NCI-H69 (cell line): ENCODE data around the gene GRK1.
"Not testable (repeated sequence)": the region's sequence is repeated elsewhere in the genome, so short reads cannot be mapped to it uniquely, and the experiment has no call there.

Experiments used
- DNase-seq: peaks from one replicate; lab custom pipeline; 2025; lab: John Stamatoyannopoulos, UW

The GRK1 gene

DNA sequence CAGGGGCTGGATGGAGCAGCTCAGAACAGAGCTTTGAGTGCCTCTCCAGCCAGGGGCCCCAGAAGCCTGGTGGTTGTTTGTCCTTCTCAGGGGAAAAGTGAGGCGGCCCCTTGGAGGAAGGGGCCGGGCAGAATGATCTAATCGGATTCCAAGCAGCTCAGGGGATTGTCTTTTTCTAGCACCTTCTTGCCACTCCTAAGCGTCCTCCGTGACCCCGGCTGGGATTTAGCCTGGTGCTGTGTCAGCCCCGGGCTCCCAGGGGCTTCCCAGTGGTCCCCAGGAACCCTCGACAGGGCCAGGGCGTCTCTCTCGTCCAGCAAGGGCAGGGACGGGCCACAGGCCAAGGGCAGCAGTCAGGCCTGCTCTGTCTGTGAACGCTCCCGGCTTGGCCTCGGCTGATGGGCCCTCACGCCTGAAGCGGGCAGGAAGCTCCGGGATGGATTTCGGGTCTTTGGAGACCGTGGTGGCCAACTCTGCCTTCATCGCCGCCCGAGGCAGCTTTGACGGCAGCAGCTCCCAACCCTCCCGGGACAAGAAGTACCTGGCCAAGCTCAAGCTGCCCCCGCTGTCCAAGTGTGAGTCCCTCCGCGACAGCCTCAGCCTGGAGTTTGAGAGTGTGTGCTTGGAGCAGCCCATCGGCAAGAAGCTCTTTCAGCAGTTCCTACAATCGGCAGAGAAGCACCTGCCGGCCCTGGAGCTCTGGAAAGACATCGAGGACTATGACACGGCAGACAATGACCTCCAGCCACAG lies at the start of gene GRK1:
Gene GRK1 (plus strand): TSS at position 269 of the 751 bp plus-strand sequence. CDS start 168 bp downstream, at position 437.
- no peak for DNase-seq

DNA sequence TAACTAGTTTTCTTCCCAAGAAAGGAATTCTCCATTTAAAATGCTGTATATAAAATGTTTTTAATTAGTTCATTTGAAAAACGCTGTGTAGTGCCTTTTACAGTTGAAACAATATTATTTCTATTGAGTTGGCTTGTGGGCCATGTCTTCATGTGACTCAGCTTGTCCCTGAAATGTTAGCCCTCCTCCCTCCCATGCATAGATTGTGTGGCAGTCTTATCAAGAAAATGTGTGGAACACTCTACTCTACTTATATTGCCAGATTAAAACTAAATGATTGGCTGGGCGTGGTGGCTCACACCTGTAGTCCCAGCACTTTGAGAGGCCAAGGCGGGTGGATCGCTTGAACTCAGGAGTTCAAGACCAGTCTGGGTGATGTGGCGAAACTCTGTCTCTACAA lies 49.1 kb upstream of the GRK1 start:
- DNase-seq = no peak

DNA sequence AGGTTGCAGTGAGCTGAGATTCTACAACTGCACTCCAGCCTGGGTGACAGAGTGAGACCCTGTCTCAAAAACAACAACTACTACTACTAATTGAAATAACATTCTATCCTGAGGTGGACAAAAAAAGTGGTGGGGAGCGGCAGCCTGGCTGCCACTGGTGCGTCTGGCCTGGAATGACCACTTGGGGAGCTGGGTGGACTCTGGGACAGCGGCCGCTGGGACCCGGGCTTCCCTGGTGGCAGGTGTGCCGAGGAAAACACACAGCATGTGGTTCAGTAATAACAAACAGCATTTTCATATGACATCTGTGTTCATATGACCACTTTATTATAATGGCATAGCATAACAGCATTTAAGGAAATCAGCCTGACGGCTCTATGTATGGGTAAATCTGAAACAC lies 48.6 kb upstream of the GRK1 start:
- peak; percentile 51 for DNase-seq

DNA sequence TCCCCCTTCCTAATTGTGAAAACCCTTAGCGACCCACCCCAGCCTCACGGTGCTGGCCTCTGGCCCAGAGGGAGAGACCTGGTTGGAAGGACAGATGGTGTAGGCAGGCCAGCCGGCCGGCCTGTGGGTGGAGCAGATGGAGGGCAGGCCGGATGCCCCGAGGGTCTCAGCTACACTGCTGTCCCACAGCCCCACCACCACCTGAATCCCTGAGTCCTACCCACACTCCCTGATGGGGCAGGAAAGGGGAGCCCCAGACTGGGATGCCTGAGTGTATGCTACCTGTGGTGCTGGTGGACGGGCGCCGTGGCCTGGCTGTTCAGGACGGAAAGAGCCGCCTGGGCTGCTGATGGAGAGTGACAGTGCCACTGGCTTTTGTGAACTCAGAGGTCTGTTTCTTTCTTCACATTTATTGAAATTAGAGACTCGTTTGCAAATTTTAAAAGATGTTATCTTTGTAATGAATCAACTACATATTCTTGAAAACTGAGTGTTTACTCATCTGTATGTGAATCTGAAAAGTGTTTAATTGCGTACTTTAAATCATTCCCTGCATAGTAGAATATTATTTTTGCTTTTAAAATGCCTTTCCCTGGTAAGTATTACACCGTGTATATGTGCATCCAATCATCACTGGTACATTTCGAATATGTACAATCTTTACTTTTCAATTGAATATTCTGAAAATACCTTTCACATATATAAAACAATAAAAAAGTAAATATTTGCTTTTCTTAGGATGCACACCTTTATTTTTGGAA lies 46.8 kb upstream of the GRK1 start:
- peak; percentile 55 for DNase-seq

DNA sequence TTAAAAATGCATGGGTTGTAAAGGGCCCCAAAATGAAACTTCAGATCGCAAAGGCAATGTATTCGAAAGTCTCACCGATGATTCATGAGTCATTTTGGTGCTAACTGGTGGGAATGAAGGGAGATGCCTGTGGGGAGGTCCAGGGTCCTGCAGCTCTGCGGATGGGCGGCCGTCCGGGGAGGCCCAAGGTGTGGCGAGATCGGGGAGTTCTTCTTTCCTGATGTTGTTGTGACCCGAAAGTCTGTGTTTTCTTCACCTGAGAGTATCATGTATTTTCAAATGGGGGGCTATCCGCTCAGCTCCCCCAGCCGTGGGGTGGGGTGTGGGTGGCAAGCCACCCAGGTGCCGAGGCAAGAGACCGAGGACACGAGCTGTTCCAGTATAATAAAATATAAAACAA lies 46.0 kb upstream of the GRK1 start:
- DNase-seq = no peak

DNA sequence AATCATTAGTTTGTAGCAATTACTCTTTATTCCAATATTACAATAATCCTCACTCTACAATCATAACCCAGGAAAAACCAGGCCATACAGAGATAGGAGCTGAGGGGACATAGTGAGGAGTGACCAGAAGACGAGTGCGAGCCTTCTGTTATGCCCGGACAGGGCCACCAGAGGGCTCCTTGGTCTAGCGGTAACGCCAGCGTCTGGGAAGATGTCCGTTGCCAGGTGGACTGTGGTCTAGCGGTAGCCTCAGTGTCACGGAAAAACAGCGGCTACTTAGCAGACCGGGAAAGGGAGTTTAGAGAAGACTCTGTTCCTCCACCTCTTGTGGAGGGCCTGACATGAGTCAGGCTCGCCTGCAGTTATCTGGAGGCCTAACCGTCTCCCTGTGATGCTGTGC lies 45.5 kb upstream of the GRK1 start:
- peak; percentile 32 for DNase-seq

DNA sequence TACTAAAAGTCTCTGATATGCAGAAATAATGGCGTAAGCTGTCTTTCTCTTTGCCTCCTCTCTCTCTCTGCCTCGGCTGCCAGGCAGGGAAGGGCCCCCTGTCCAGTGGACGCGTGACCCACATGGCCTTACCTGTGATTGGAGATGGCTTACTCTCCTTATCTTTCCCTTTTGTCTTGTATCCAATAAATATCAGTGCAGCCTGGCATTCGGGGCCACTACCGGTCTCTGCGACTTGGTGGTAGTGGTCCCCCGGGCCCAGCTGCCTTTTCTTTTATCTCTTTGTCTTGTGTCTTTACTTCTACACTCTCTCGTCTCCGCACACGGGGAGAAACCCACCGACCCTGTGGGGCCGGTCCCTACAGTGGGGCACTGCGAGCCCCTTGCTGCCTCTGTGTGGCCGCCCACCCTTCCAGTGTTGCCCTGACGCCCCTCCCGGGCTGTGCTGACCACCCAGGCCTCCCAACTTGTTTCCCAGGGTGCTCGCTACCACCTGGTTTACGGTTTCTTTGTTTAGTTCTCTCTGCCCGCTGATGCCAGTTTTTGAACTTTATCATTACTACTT lies 45.0 kb upstream of the GRK1 start:
- not testable (repeated sequence) for DNase-seq

DNA sequence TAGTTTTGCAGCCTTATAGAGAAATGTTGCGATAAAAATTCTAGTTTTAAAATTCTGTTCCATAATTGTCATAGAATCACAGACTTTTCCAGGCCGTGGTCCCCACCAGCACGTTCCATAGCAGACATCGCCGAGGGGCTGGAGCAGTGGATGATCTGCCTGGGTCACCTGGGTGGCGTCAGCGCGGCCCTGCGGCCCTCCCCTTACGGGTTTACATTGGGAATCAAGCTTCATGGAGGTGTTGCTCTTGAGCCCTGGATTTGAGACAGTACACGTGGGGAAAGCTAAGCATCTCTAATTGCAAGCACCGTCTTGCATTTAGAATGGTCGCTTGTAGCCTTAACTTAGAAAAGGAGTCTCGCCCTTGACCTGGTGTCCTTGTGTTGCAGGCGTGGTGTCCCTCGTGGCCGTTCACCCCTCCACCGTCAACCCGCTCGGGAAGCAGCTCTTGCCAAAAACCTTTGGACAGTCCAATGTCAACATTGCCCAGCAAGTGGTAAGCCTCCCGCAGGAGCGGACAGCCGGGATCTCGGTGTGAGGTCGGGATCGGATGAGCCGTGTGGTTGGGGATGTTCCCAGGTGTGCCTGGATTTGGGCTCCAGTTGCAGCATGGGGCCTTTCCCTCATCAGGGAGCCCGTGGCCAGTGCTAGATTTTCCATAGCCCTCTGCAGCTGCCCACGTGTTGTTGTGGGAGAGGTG lies 44.1 kb upstream of the GRK1 start:
- no peak for DNase-seq

DNA sequence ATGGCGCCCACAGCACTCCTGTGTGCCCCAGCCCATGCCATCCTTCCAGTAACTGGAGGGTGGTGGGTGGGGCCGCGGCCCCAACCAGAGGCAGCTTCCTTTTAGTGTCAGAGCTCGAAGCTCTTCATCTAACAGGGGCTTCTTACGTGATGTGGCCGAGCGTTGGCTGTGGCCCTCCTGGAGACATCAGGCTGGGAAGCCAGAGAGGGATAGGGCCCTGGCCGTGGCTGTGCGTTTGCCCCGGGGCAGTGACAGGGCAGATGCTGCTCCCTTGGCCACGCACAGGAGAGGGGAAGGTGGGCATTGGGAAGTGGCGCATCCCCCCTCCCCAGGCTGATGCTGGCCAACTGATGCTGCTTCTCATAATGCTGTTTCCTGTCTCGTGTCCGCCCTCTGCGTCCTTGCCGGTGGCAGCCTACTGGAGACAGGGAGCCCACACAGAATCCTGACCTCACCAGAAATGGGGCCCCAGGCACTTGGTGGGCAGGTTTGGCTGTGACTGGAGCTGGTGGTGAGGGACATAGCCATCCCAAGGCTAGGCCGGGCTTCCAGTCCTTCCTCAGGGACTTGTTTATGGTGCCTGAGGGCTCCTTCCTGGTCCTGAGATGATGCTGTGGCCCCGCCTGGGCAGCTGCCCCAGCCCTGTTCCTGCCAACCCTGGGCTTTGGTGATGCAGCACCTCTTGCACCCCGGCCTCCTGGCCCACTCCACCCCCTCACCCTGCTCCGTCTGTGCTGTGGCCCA lies 43.4 kb upstream of the GRK1 start:
- DNase-seq = no peak

DNA sequence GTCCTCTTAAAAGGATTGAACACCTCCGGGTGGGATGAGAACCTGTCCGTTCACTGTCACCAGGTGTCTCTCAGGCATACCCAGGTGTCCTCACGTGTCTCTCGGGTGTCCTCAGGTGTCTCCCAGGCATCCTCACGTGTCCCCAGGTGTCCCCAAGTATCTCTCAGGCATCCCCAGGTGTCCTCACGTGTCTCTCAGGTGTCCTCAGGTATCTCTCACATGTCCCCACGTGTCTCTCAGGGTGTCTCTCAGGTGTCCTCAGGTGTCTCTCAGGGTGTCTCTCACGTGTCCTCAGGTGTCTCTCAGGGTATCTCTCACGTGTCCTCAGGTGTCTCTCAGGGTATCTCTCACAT lies 42.8 kb upstream of the GRK1 start:
- DNase-seq = no peak

DNA sequence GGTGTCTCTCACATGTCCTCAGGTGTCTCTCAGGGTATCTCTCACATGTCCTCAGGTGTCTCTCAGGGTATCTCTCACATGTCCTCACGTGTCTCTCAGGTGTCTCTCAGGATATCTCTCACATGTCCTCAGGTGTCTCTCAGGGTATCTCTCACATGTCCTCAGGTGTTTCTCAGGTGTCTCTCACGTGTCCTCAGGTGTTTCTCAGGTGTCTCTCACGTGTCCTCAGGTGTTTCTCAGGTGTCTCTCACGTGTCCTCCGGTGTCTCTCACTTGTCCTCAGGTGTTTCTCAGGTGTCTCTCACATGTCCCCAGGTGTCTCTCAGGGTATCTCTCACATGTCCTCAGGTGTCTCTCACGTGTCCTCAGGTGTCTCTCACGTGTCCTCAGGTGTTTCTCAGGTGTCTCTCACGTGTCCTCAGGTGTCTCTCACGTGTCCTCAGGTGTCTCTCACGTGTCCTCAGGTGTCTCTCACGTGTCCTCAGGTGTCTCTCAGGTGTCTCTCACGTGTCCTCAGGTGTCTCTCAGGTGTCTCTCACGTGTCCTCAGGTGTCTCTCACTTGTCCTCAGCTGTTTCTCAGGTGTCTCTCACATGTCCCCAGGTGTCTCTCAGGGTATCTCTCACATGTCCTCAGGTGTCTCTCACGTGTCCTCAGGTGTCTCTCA lies 42.2 kb upstream of the GRK1 start:
- not testable (repeated sequence) for DNase-seq

DNA sequence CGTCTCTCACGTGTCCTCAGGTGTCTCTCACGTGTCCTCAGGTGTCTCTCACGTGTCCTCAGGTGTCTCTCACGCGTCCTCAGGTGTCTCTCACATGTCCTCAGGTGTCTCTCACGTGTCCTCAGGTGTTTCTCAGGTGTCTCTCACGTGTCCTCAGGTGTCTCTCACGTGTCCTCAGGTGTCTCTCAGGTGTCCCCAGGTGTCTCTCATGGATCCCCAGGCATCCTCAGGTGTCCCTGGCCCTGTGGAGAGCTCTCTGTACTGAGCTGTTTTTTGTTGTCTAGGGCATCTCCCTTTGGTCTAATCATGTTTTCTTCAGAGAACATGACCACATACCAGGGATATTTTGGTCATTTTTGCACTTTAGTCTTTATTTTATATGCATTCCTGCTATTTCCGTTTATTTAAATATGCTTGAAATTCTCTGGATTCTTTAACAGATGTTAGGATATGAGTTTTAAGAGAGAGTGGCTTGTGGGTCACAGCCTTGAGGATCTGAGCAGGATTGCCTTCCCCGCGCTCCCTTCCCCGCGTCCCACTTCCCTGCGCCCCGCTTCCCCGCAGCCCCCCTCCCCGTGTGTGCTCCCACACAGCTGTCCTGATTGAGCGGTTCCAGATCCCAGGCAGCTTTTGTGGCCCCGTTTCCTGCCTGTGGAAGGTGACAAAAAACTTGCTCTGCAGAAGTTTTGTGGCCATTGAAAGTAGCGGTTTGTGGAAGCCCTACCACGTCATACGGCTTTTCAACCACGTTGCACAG lies 40.9 kb upstream of the GRK1 start:
- DNase-seq = no peak

DNA sequence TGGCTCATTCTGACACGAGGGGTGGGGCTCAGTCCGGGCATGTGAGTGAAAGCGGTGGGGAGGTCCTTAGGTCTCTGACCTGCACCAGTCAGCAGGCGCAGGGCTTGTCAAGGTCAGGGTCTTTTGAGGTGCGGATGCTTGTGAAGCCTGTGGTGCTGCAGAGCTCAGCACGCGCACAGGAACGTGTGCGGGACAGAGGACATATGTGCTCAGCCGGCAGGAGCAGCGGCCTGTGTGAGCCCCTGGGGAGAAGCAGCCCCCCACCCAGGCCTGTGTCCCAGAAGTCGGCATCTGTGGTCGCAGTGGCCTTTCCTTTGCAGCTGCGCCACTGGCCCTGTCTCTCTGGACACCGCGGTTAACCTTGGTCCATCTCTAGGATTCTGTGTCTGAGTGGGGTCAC lies 39.9 kb upstream of the GRK1 start:
- no peak for DNase-seq

DNA sequence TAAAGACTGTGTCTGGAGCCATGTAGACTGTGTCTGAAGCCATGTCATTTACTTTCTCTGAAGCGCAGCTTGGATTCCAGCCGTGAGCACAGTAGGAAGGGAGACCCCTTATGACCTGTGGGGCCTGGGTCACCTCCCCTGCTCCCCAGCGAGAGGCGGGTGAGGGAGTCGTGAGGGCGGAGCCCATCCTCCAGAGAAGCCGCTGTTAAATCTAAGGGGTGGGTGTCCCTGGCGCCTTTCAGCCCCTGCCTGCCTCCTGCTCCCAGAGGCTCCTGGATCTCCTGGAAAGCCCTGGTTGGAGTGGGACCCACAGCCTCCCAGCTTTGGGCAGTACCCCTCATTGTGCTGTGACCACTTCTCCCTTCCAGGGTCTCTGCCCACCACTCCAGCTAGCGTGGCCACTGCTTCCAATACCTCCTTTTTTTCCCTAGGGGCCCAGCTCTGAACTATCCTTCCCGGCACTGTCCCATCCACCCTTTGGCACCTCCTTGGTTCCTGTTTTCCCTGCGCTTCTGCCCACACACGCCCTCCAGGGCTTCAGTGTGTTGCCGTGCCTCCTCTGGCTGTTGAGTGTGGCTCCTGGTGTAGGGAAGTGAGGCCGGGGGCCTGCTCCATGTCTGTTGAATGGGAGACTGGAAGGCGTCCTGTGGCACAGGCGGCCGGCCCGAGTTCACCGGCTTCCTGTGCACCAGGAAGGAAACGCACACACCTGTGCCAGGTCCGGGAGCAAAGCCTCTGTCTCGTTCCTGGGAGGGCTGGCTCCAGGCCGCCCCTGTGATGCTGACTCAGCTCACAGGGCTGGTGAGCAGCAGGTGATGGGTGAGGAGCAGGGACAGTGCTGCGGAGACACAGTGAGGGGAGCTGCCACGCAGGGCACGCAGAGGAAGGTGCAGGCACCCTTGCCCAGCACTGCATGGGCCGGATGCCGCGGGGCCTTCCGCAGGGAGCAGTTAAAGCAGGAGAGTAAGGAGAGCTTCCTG lies 38.4 kb upstream of the GRK1 start:
- no peak for DNase-seq

DNA sequence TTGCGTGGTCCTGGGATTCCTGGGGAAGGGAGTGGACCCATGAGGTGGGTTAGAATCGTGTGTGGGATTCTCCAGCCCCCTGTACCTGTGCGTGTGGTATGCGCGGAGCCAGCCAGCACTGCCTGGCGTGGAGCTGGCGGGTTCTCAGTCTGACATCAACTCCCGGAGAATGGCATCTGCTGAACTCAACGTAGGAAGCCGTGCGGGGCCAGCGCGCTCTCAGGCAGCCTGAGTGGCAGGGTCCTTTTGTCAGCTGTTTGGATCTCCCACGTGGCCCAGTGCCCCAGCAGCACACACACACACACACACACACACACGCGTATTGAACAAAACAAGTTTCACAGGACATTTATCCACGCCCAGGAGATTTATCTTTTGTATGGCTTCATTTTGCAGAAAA lies 37.2 kb upstream of the GRK1 start:
- DNase-seq = no peak

DNA sequence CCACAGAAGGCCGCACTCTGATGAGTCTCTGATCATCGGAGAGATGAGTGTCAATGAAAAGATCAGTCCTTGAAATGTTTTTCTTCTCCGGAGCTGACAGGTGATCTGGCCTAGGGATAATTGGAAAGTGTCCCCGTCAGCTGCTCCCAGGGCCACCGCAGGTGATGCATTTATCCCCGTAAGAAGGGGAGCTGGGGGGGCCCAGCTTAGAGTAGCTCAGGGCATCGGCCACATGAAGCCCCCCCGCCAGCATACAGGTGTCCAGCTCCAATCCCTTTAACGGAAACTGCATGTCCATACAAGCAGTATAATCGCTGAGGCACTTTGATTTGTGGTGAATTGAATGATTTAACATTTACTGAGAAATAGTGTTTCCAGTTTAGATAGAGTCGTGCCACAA lies 36.7 kb upstream of the GRK1 start:
- peak; percentile 44 for DNase-seq

DNA sequence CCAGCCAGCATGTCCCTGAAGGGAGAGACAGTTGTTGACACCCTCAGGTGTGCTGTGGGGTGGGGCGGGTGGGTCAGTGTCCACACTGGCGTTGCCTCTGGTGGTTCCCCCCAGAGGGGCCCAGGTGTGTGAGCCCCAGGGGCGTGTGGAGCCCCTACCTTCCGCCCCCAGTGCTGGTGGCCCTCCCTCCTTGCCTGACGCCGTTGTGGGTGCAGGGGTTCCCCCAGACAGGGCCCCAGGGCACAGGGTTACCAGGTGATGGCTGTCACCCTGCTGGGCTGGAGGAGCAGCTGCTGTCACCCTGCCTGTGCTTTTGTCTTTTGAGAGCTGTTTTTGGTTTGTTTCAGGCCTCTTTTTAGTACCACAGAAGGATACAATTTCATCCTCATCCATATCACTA lies 36.2 kb upstream of the GRK1 start:
- peak; percentile 70 for DNase-seq

DNA sequence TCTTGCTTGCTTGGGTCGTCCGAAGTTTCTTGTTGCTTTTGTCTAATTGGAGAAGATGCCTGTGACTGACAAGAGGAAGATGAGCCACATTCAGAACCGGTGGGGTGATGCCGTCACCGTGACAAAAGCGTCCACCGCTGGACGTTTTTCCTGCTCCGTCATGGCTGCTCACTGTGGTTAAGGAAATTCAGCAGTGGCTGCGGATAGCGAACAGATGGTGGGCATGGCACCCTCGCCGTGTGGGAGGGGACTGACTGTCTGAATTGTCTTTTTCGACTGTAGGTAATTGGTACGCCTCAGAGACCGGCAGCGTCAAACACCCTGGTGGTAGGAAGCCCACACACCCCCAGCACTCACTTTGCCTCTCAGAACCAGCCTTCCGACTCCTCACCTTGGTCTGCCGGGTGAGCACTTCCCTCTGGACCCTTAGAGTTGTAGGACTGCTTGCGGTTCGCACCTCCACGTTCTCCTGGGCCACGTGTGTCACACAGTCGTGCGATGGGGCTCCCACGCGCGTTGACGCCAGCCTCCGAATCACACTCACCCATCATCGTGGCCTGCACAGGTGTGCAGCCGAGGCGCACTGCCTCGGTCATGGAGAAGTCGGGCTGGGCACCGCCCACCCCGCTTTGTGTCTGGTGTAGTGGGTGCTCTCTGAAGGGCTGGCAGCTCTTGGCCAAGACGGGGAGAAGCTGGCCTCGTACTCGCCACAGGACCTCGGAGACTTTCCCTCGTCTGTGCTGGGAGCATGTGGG lies 35.5 kb upstream of the GRK1 start:
- peak; percentile 23 for DNase-seq
